ENCODE measurements around the gene THAP8.

GRCh38 chr19:36072081-36072480 lies 18.0 kb upstream of the THAP8 start:
- TF ChIP-seq CTCF (optimal IDR thresholded peaks at IDR 0.05 in 1 of 3, IDR thresholded peaks at IDR 0.05 in 1 of 3, conservative IDR thresholded peaks at IDR 0.05 in 1 of 3; ENCODE audit: extremely low read depth in 1 of 3, insufficient read depth in 2 of 3, low read length in 3 of 3) (no peak), EZH2 (IDR thresholded peaks at IDR 0.05; ENCODE audit: low read length) (no peak)

Measured in keratinocyte (primary cell).